GM12801 (cell line): ENCODE measurements around the gene WDR77.

Experiments
- CTCF ChIP-seq: IDR thresholded peaks from one replicate; pipeline ENCODE4 v1.5.1; 2011; ENCODE audit warnings: control low read depth; ENCODE audit not compliant: insufficient read length; ENCODE audit errors: extremely low read depth

Gene WDR77

GRCh38 chr1:111448918-111449702 is at the start of gene WDR77, which contains the start of gene ATP5PB:
WDR77 (minus strand) TSS chr1:111449256; CDS start chr1:111449169, 87 bp downstream.
ATP5PB (plus strand) TSS chr1:111449464; CDS start chr1:111449542, 78 bp downstream.
- no peak for TF ChIP-seq CTCF

GRCh38 chr1:111497592-111497991 is 48.5 kb upstream of the WDR77 start:
- TF ChIP-seq CTCF: no peak

- TF ChIP-seq CTCF: no peak
Observed at GRCh38 chr1:111496398-111496797, 47.3 kb upstream of the WDR77 start.

GRCh38 chr1:111491070-111491469 is 42.0 kb upstream of the WDR77 start:
- no peak for TF ChIP-seq CTCF

- TF ChIP-seq CTCF: no peak
Observed at GRCh38 chr1:111490220-111490619, 41.2 kb upstream of the WDR77 start.

GRCh38 chr1:111489604-111490003 is 40.5 kb upstream of the WDR77 start:
- TF ChIP-seq CTCF: no peak

GRCh38 chr1:111488669-111489068 is 39.6 kb upstream of the WDR77 start:
- TF ChIP-seq CTCF: no peak

- TF ChIP-seq CTCF: no peak
Observed at GRCh38 chr1:111487133-111487532, 38.1 kb upstream of the WDR77 start.
